ENCODE results near the gene SSH2.
A peak's percentile ranks its signal among the peaks of the same experiment; 100 is the strongest.

SSH2 gene

DNA sequence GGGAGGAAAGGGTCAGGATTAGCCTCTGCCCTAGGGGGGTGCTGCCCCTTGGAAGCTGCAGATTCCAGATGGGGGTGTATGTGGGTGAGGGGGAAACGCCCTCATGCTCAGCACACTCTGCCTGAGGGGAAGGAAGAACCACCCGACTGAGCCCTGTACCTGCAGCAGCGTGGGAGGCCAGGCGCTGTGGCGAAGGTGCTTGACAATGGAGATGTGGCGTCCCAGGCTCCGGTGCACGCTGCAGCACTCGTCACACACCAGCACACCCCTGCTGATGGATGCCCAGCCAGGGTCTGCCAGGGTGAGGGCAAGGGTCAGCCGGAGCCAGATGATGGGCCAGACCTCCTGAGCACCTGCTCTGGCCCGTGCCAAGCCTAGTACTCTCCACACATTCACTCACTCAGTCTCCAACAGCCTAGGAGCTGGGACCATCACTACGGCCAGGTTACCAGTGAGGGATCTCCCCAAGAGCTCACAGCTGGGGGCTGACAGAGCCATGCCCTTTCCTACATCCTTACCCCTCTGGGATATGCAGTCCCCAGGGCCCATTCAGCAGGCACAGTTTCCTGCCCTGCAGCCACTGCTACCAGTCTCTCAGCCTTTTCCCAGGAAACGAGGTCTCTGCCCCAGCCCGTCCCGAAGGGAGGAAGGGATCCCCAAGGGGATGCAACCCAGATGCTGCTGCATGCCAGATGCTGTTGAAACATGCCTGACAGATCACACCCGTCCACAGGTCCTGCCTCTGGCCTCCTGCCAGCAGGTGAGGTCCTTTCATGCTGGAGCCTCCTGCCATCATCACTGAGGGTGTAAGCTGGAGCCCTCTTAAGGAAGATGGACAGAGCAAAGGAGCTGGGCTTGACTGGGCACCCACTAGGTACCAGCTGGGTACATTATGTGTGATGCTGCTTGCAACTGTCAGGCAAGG lies 346.4 kb downstream of the SSH2 start:
- no peak overlapping the region for H3K4me3 ChIP-seq (ENCODE audit: control insufficient read depth, low read depth, low read length)
- DNase-seq (ENCODE audit: low read depth), result no peak
- TF ChIP-seq, protein P1, sequence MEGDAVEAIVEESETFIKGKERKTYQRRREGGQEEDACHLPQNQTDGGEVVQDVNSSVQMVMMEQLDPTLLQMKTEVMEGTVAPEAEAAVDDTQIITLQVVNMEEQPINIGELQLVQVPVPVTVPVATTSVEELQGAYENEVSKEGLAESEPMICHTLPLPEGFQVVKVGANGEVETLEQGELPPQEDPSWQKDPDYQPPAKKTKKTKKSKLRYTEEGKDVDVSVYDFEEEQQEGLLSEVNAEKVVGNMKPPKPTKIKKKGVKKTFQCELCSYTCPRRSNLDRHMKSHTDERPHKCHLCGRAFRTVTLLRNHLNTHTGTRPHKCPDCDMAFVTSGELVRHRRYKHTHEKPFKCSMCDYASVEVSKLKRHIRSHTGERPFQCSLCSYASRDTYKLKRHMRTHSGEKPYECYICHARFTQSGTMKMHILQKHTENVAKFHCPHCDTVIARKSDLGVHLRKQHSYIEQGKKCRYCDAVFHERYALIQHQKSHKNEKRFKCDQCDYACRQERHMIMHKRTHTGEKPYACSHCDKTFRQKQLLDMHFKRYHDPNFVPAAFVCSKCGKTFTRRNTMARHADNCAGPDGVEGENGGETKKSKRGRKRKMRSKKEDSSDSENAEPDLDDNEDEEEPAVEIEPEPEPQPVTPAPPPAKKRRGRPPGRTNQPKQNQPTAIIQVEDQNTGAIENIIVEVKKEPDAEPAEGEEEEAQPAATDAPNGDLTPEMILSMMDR (conservative IDR thresholded peaks at IDR 0.05; ENCODE audit: control insufficient read depth, insufficient read depth, low read depth, low read length), result no peak

DNA sequence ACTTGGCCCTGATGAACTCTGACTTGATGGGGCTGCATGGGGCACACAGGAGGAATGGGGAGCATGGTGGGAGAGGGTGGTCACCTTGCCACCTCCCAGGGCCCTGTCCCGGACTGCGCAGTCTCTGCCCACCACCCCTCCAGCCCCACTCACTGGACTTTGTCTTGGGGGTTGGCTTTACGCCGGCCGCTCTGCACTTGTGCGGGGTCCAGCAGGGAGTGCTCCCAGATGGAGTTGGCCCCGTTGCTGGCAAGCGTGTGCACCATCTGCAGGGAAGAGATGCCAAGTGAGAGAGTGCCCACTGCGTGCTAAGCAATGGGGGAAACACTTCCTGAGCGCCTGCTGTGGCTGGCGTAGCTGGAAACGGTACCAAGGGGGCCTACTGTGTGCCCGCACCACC lies 347.3 kb downstream of the SSH2 start:
- H3K4me3 ChIP-seq (ENCODE audit: control insufficient read depth, low read depth, low read length), result no peak overlapping the region
- TF ChIP-seq, protein P1 (conservative IDR thresholded peaks at IDR 0.05; ENCODE audit: control insufficient read depth, insufficient read depth, low read depth, low read length), result no peak
- no peak for DNase-seq (ENCODE audit: low read depth)

DNA sequence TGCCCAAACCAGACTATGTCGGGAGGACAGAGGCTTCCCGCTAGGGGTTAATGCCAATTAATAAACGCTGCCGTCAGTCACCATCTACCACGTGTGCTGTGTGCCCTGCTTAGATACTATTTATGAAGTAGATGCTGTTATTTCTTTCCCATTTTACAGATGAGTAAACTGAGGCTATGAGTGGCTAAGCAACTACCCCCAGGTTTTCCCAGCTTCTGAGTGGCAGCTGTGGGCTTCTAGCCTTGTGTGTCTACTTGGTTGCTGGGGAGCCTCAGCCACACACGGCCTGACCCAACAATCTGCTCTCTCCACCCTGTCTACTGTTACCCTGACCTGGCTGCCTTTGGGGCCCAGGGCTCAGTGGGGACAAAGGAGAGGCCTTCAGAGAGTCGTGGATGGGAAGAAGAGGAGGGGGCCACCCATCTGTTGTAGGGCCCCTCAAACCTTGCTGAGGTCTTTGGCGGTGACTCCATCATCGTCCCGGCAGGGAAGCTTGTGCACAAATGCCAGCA lies 347.7 kb downstream of the SSH2 start:
- H3K4me3 ChIP-seq (ENCODE audit: control insufficient read depth, low read depth, low read length), result no peak overlapping the region
- DNase-seq (ENCODE audit: low read depth), result no peak
- TF ChIP-seq, protein P1 (conservative IDR thresholded peaks at IDR 0.05; ENCODE audit: control insufficient read depth, insufficient read depth, low read depth, low read length), result no peak

DNA sequence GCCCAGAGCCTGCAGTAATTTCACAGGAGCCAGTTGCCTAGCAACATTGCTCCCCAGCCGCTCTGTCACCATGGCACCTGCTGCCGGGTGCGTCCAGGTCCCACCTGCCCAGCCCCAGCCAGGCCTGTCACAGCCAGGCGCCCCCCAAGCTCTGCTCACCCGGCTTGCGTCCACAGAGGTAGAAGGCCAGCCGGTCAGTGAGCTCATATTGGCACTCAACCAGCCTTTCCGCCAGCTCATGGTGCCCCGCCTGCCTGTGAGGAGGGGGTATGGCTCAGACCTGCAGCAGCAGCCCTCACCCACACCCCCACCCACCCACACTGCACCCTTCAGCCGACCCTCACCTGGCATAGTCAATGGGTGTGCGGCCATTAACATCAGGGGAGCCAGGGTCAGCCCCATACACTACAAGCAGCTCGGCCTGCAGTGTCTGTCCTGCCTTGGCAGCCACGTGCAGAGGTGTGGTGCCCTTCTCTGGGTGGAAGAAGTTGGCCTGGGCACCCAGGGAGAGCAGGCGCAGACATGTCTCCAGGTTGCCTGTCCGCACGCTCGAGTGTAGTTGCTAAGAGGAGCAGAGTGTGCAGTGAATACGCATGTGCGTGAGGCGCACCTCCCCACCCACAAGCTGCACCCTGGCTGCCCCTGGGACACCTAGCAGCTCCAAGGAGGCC lies 348.3 kb downstream of the SSH2 start:
- TF ChIP-seq, protein P1 (conservative IDR thresholded peaks at IDR 0.05; ENCODE audit: control insufficient read depth, insufficient read depth, low read depth, low read length), result no peak
- H3K4me3 ChIP-seq (ENCODE audit: control insufficient read depth, low read depth, low read length), result no peak overlapping the region
- DNase-seq (ENCODE audit: low read depth), result no peak

DNA sequence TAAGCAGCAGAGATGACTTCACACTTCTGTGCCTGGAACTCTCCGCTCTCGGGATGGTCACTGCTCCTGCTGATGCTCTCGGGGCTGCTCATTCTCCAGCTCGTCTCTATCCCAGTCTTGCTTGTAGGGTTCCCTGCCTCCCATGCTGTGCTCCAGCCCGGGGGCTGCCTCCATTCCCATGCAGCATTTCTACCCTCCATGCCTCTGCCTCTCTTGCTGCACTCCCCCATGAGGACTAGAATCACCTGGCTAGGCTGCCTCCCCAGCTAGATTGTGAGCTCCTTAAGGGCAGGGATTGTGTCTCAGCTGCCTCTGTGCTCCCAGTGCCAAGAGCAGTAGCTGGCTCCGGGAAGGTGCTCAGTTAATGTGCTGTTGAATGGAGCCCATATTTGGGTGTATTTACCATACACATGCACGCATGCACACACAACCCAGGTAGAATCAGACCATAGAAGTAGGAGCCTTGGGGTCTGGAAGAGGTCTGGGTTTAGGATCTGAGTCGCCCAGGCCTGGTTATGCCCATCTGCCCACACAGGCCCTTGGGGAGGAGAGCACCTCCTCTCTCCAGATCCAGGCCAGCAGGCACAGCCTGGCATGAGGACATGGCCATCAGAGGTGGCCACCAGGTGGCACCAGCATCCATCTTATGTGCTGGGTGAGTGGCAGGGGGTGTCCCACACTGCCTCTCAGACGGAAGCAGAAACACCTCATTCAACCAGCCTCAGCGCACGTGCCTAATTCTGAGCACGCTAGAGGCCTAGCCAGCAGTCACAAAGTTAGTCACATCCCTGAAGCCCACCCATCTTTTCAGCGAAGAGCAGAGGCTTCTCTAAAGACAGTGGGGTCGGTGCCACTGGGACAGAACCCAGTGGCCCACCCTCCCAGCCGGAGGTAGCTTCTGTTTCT lies 349.9 kb downstream of the SSH2 start:
- DNase-seq (ENCODE audit: low read depth), result peak; percentile 80
- TF ChIP-seq, protein P1 (conservative IDR thresholded peaks at IDR 0.05; ENCODE audit: control insufficient read depth, insufficient read depth, low read depth, low read length), result peak; percentile 88
- H3K4me3 ChIP-seq (ENCODE audit: control insufficient read depth, low read depth, low read length), result no peak overlapping the region
